GM23338 (cell line): ENCODE data around the gene PLA1A.

ENCODE experiments used
- CREB1 ChIP-seq: fragments of 250-450 bp; sonication (Bioruptor Pico); IDR thresholded peaks from 2 replicates; pipeline ENCODE4 v1.5.0; 2020; ENCODE audit warnings: low read depth, mild to moderate bottlenecking, moderate library complexity
- CTCF ChIP-seq, 2 experiments: fragments of 200-600 bp in 1 of 2; sonication (generic) in 1 of 2; conservative IDR thresholded peaks; 2 replicates each; pipeline versions ENCODE4 v1.5.1 to v1.6.1; 2016 to 2017; ENCODE audit warnings: antibody characterized with exemption in 2 of 2, low read depth in 2 of 2, mild to moderate bottlenecking in 2 of 2, moderate library complexity in 1 of 2
- ETS1 ChIP-seq: IDR thresholded peaks from 2 replicates; pipeline ENCODE4 v1.6.1; 2016; ENCODE audit warnings: antibody characterized with exemption
- EZH2 ChIP-seq: fragments of 200-600 bp; sonication (generic); IDR thresholded peaks from one replicate; pipeline ENCODE4 v1.8.0; 2017; ENCODE audit warnings: antibody characterized with exemption, mild to moderate bottlenecking, low read depth; ENCODE audit not compliant: unreplicated experiment
- EZH2phosphoT487 ChIP-seq: fragments of 200-600 bp; sonication (generic); IDR thresholded peaks from one replicate; pipeline ENCODE4 v1.8.1; 2018; ENCODE audit warnings: antibody characterized with exemption; ENCODE audit not compliant: unreplicated experiment
- POLR2AphosphoS5 ChIP-seq: IDR thresholded peaks from 2 replicates; pipeline ENCODE4 v1.6.1; 2016; ENCODE audit warnings: antibody characterized with exemption, low read depth
- REST ChIP-seq: IDR thresholded peaks from one replicate; pipeline ENCODE4 v1.6.1; 2018; ENCODE audit warnings: antibody characterized with exemption; ENCODE audit not compliant: unreplicated experiment
- ZNF114 ChIP-seq: fragments of 250-450 bp; sonication (Bioruptor Pico); IDR thresholded peaks from 2 replicates; pipeline ENCODE4 v1.5.0; 2020; ENCODE audit warnings: mild to moderate bottlenecking, moderate library complexity
- ZNF331 ChIP-seq: fragments of 250-450 bp; sonication (Bioruptor Pico); IDR thresholded peaks from 2 replicates; pipeline ENCODE4 v1.5.0; 2020; ENCODE audit warnings: low read depth, mild to moderate bottlenecking, moderate library complexity

GRCh38 chr3:119548341-119548740 is 49.3 kb upstream of the PLA1A start:
- TF ChIP-seq CTCF (conservative IDR thresholded peaks at IDR 0.05; ENCODE audit: low read depth in 2 of 2) = no peak
- no peak for TF ChIP-seq EZH2
- TF ChIP-seq ETS1 = no peak
- no peak for TF ChIP-seq POLR2AphosphoS5
- TF ChIP-seq ZNF114 (CRISPR knock-in tag) = no peak
- no peak for TF ChIP-seq EZH2phosphoT487
- TF ChIP-seq ZNF331 = no peak
- no peak for TF ChIP-seq CREB1 (CRISPR knock-in tag)
- TF ChIP-seq REST = no peak
